ENCODE measurements around the gene ITSN2. TPM values are rescaled to one million over a fixed set of nuclear protein-coding genes. Genes with fewer than 3 reads are reported as not detected.
A peak's percentile ranks its signal among the peaks of the same experiment; 100 is the strongest.

Gene ITSN2
- total RNA-seq, 5 donors from 2014 or later (not counting 1 experiment from before 2014, with no cell fraction given) = 95.7 to 110 (median 101) TPM

DNA sequence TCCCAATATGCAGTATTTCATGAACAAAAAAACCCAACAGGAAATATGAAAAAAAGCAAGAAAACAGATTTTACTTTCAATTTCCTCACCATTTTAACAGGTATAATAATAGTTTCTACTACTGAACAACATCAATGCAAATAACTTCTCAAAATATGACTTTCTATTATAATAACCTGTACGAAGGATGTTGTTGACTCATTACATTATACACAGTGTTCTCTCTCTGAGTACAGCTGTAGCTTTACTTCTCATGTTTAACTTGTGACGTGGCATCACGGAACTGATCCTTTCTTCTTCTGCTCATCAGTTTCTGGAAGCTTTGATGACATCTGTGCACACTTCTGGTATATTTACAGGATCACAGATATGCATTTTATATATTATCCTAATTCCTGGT, 145.5 kb downstream of the ITSN2 start:
- no peak overlapping the region for H3K27ac ChIP-seq (ENCODE audit: low read length)
- peaks cover 67% of the 10 kb centered on the region for H3K36me3 Mint-ChIP-seq
- CTCF ChIA-PET = interaction anchor here in 1 of 2 donors (0.6 kb wide), 1 partner anchor 419 kb away, joined by 3 read pairs; no protein-coding TSS in a partner anchor

DNA sequence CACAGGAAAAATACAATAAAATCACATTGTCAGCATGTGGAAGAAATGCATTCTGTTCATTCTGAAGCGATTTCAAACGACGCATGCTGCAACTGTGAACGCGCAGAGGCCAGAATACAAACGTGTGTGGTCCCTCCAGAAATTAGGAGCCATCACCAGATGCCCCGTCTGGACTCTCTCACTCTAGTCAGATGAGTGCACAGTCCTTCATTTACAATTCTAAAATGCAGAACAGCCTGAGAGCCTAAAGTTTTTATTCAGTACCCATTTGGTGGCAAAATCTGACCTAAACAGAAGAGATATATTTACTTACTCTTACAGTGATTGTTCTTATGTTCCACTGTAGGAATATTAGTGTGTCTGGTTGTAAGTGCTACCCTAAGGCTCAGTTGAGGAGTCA, 148.9 kb downstream of the ITSN2 start:
- Mint-ChIP-seq H3K4me1 (peaks cover 0 to 12% (median 10%) of the 10 kb centered on the region in 3 donors), H3K36me3 (peaks cover 79% of the 10 kb centered on the region), H3K27ac (no peak overlapping the region), H3K4me3 (no peak overlapping the region), H3K27me3 (no peaks in the 10 kb centered on the region), H3K9me3 (no peaks in the 10 kb centered on the region)
- DNase-seq (no peak), ATAC-seq (replicated peaks in 1 of 4) (no peak)
- ChIA-PET CTCF (no interaction called here), POLR2A (no interaction called here)
- 88% methylated on average over 7 of the region's 7 CpGs for WGBS (ENCODE audit: insufficient coverage)
- Histone ChIP-seq H3K27me3 (replicated peaks in 1 of 2; ENCODE audit: control insufficient read depth in 2 of 2, extremely low read depth in 1 of 2, insufficient read depth in 2 of 2, low read length in 1 of 2) (no peaks in the 10 kb centered on the region), H3K27ac (ENCODE audit: low read length) (no peak overlapping the region), H3K4me1 (ENCODE audit: control insufficient read depth in 1 of 2, extremely low read depth in 1 of 2, insufficient read depth in 2 of 2, low read length in 2 of 2) (no peaks in the 10 kb centered on the region), H3K4me3 (ENCODE audit: control insufficient read depth in 1 of 2, extremely low read depth in 1 of 2, low read length in 1 of 2) (no peak overlapping the region), H3K36me3 (ENCODE audit: control insufficient read depth in 2 of 2, extremely low read depth in 1 of 2, insufficient read depth in 1 of 2, low read length in 1 of 2) (peaks cover 32 to 73% of the 10 kb centered on the region in 2 donors), H3K9me3 (no peaks in the 10 kb centered on the region)

More for the DNA sequence above, 145.5 kb downstream of the ITSN2 start:
- ATAC-seq (replicated peaks in 1 of 4) = peak in 1 of 4 experiments; percentile 67
- POLR2A ChIA-PET = no interaction called here
- Mint-ChIP-seq H3K27me3 (no peaks in the 10 kb centered on the region), H3K27ac (no peak overlapping the region), H3K9me3 (no peaks in the 10 kb centered on the region), H3K4me3 (no peak overlapping the region), H3K4me1 (peaks cover 0 to 12% (median 10%) of the 10 kb centered on the region in 3 donors)
- no CpG with 5 or more reads among the region's 3 CpGs for WGBS (ENCODE audit: insufficient coverage)
- Histone ChIP-seq H3K4me1 (ENCODE audit: control insufficient read depth in 1 of 2, extremely low read depth in 1 of 2, insufficient read depth in 2 of 2, low read length in 2 of 2) (no peaks in the 10 kb centered on the region), H3K9me3 (no peaks in the 10 kb centered on the region), H3K4me3 (ENCODE audit: control insufficient read depth in 1 of 2, extremely low read depth in 1 of 2, low read length in 1 of 2) (no peak overlapping the region), H3K36me3 (ENCODE audit: control insufficient read depth in 2 of 2, extremely low read depth in 1 of 2, insufficient read depth in 1 of 2, low read length in 1 of 2) (peaks cover 23 to 75% of the 10 kb centered on the region in 2 donors), H3K27me3 (replicated peaks in 1 of 2; ENCODE audit: control insufficient read depth in 2 of 2, extremely low read depth in 1 of 2, insufficient read depth in 2 of 2, low read length in 1 of 2) (no peaks in the 10 kb centered on the region)
- DNase-seq = peak in 1 of 35 experiments; percentile 11

- no peak overlapping the region for H3K27ac ChIP-seq (ENCODE audit: low read length)
- H3K9me3 ChIP-seq = no peaks in the 10 kb centered on the region
- H3K27me3 ChIP-seq (replicated peaks in 1 of 2; ENCODE audit: control insufficient read depth in 2 of 2, extremely low read depth in 1 of 2, insufficient read depth in 2 of 2, low read length in 1 of 2) = no peaks in the 10 kb centered on the region
- Mint-ChIP-seq H3K27ac (no peak overlapping the region), H3K4me3 (no peak overlapping the region), H3K27me3 (no peaks in the 10 kb centered on the region), H3K36me3 (peaks cover 77% of the 10 kb centered on the region), H3K4me1 (peaks cover 0 to 7% (median 6%) of the 10 kb centered on the region in 3 donors), H3K9me3 (no peaks in the 10 kb centered on the region)
- POLR2A ChIA-PET = no interaction called here
- peaks cover 30 to 70% of the 10 kb centered on the region in 2 donors for H3K36me3 ChIP-seq (ENCODE audit: control insufficient read depth in 2 of 2, extremely low read depth in 1 of 2, insufficient read depth in 1 of 2, low read length in 1 of 2)
- WGBS (ENCODE audit: insufficient coverage) = 96% methylated on average over 18 of the region's 21 CpGs
- ATAC-seq (replicated peaks in 1 of 4) (no peak), DNase-seq (no peak)
- H3K4me1 ChIP-seq (ENCODE audit: control insufficient read depth in 1 of 2, extremely low read depth in 1 of 2, insufficient read depth in 2 of 2, low read length in 2 of 2) = no peaks in the 10 kb centered on the region
- CTCF ChIA-PET = no interaction called here
- no peak overlapping the region for H3K4me3 ChIP-seq (ENCODE audit: control insufficient read depth in 1 of 2, extremely low read depth in 1 of 2, low read length in 1 of 2)
Observed at GRCh38 chr2:24210723-24211122, 149.6 kb downstream of the ITSN2 start.

DNA sequence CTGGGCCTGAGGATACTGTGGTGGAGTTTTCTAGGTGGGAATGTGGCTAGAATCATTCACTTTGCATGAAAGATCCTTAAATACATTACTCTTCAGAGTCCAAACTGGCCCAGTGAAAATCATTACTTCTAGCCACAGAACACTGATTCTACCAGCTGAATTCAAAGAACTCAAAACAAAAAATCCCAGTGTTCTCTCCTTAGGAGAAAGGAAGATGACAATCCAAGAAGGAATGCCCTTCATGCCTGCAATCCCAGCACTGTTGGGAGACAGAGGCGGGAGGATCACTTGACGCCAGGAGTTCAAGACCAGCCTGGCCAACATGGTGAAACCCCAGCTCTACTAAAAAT, 150.3 kb downstream of the ITSN2 start:
- peaks cover 30 to 74% of the 10 kb centered on the region in 2 donors for H3K36me3 ChIP-seq (ENCODE audit: control insufficient read depth in 2 of 2, extremely low read depth in 1 of 2, insufficient read depth in 1 of 2, low read length in 1 of 2)
- ATAC-seq (replicated peaks in 1 of 4) (no peak), DNase-seq (no peak)
- no peaks in the 10 kb centered on the region for H3K4me1 ChIP-seq (ENCODE audit: control insufficient read depth in 1 of 2, extremely low read depth in 1 of 2, insufficient read depth in 2 of 2, low read length in 2 of 2)
- Mint-ChIP-seq H3K4me3 (no peak overlapping the region), H3K4me1 (peaks cover 0 to 3% (median 2%) of the 10 kb centered on the region in 3 donors), H3K27ac (no peak overlapping the region), H3K9me3 (no peaks in the 10 kb centered on the region), H3K36me3 (peaks cover 80% of the 10 kb centered on the region), H3K27me3 (no peaks in the 10 kb centered on the region)
- H3K9me3 ChIP-seq = no peaks in the 10 kb centered on the region
- H3K4me3 ChIP-seq (ENCODE audit: control insufficient read depth in 1 of 2, extremely low read depth in 1 of 2, low read length in 1 of 2) = no peak overlapping the region
- no peaks in the 10 kb centered on the region for H3K27me3 ChIP-seq (replicated peaks in 1 of 2; ENCODE audit: control insufficient read depth in 2 of 2, extremely low read depth in 1 of 2, insufficient read depth in 2 of 2, low read length in 1 of 2)
- POLR2A ChIA-PET = no interaction called here
- H3K27ac ChIP-seq (ENCODE audit: low read length) = no peak overlapping the region
- CTCF ChIA-PET = no interaction called here
- WGBS (ENCODE audit: insufficient coverage) = no CpG with 5 or more reads among the region's 2 CpGs

GRCh38 chr2:24209389-24210105, 150.8 kb downstream of the ITSN2 start:
- H3K27ac ChIP-seq (ENCODE audit: low read length) = no peak overlapping the region
- Mint-ChIP-seq H3K9me3 (no peaks in the 10 kb centered on the region), H3K27ac (no peak overlapping the region), H3K4me1 (no peaks in the 10 kb centered on the region), H3K36me3 (peaks cover 83% of the 10 kb centered on the region), H3K27me3 (no peaks in the 10 kb centered on the region), H3K4me3 (no peak overlapping the region)
- ATAC-seq (replicated peaks in 1 of 4) = no peak
- H3K9me3 ChIP-seq = no peaks in the 10 kb centered on the region
- POLR2A ChIA-PET = interaction anchor here in 1 of 2 donors (0.5 kb wide), 1 partner anchor 607 kb away, joined by 3 read pairs; no protein-coding TSS in a partner anchor
- no peaks in the 10 kb centered on the region for H3K4me1 ChIP-seq (ENCODE audit: control insufficient read depth in 1 of 2, extremely low read depth in 1 of 2, insufficient read depth in 2 of 2, low read length in 2 of 2)
- DNase-seq = no peak
- no peak overlapping the region for H3K4me3 ChIP-seq (ENCODE audit: control insufficient read depth in 1 of 2, extremely low read depth in 1 of 2, low read length in 1 of 2)
- peaks cover 31 to 77% of the 10 kb centered on the region in 2 donors for H3K36me3 ChIP-seq (ENCODE audit: control insufficient read depth in 2 of 2, extremely low read depth in 1 of 2, insufficient read depth in 1 of 2, low read length in 1 of 2)
- WGBS (ENCODE audit: insufficient coverage) = 94% methylated on average over 14 of the region's 17 CpGs
- H3K27me3 ChIP-seq (replicated peaks in 1 of 2; ENCODE audit: control insufficient read depth in 2 of 2, extremely low read depth in 1 of 2, insufficient read depth in 2 of 2, low read length in 1 of 2) = no peaks in the 10 kb centered on the region
- CTCF ChIA-PET = no interaction called here

DNA sequence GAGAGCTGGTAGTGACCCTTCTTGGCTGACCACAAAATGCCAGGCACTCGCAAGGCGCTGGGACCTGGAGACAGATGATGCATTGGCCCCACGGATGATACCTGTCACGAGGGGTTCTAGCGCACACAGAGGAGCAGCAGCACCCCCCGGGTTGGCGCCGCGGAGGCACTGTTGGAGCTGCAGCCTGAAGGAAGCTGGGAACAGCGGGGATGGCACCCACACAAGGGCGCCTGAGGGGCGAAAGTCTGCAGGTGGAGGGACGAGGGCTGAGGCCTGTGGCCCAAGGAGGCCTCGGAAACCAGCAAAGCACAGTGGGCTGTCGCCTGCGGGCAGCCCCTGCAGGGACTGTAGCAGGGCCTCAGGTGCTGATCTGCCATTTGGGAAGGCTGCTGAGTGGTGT, 151.8 kb downstream of the ITSN2 start:
- no peak overlapping the region for H3K4me3 Mint-ChIP-seq
- H3K36me3 ChIP-seq (ENCODE audit: control insufficient read depth in 2 of 2, extremely low read depth in 1 of 2, insufficient read depth in 1 of 2, low read length in 1 of 2) = peaks cover 36 to 88% of the 10 kb centered on the region in 2 donors

More for the DNA sequence above, 151.8 kb downstream of the ITSN2 start:
- Histone ChIP-seq H3K27ac (ENCODE audit: low read length) (no peak overlapping the region), H3K9me3 (no peaks in the 10 kb centered on the region), H3K4me3 (ENCODE audit: control insufficient read depth in 1 of 2, extremely low read depth in 1 of 2, low read length in 1 of 2) (no peak overlapping the region), H3K4me1 (ENCODE audit: control insufficient read depth in 1 of 2, extremely low read depth in 1 of 2, insufficient read depth in 2 of 2, low read length in 2 of 2) (no peaks in the 10 kb centered on the region), H3K27me3 (replicated peaks in 1 of 2; ENCODE audit: control insufficient read depth in 2 of 2, extremely low read depth in 1 of 2, insufficient read depth in 2 of 2, low read length in 1 of 2) (no peaks in the 10 kb centered on the region)
- Mint-ChIP-seq H3K27me3 (no peaks in the 10 kb centered on the region), H3K27ac (no peak overlapping the region), H3K9me3 (no peaks in the 10 kb centered on the region), H3K36me3 (peaks cover 89% of the 10 kb centered on the region), H3K4me1 (no peaks in the 10 kb centered on the region)
- ChIA-PET CTCF (no interaction called here), POLR2A (interaction anchor here in 1 of 2 donors (0.6 kb wide), 1 partner anchor 26 kb away, joined by 3 read pairs; no protein-coding TSS in a partner anchor)
- DNase-seq = no peak
- WGBS (ENCODE audit: insufficient coverage) = 97% methylated on average over 16 of the region's 16 CpGs
- ATAC-seq (replicated peaks in 1 of 4) = no peak

All from T-cell (primary cell).